H9 (cell line): ENCODE measurements around the gene FTO. TPM values are rescaled to one million over a fixed set of nuclear protein-coding genes. Genes with fewer than 3 reads are reported as not detected.

ENCODE experiments used
- DNase-seq: peaks from one replicate; pipeline ENCODE4 v3.0.0-alpha.2; 2017
- H2AFZ ChIP-seq: one replicate; pipeline ENCODE4 v1.6.1; 2013; ENCODE audit warnings: mild to moderate bottlenecking, low read length, control low read depth, moderate library complexity
- H2AK5ac ChIP-seq: 2 replicates; pipeline ENCODE4 v1.6.1; 2013; ENCODE audit warnings: low read length, control low read depth, mixed read lengths; ENCODE audit not compliant: insufficient read length
- H2BK120ac ChIP-seq: one replicate; pipeline ENCODE4 v1.6.1; 2013; ENCODE audit warnings: low read depth, mild to moderate bottlenecking, low read length, control low read depth, inconsistent platforms; ENCODE audit not compliant: poor library complexity, severe bottlenecking
- H2BK12ac ChIP-seq: 2 replicates; pipeline ENCODE4 v1.6.1; 2013; ENCODE audit warnings: low read length, control low read depth, mixed read lengths, low read depth; ENCODE audit not compliant: insufficient read length
- H2BK15ac ChIP-seq: 2 replicates; pipeline ENCODE4 v1.6.1; 2013; ENCODE audit warnings: low read depth, low read length, control low read depth
- H2BK20ac ChIP-seq: one replicate; pipeline ENCODE4 v1.6.1; 2013; ENCODE audit warnings: low read depth, mild to moderate bottlenecking, low read length, control low read depth, inconsistent platforms; ENCODE audit not compliant: poor library complexity, severe bottlenecking
- H2BK5ac ChIP-seq: 2 replicates; pipeline ENCODE4 v1.6.1; 2013; ENCODE audit warnings: low read length, control low read depth, mixed read lengths; ENCODE audit not compliant: insufficient read length
- H3K14ac ChIP-seq: 2 replicates; pipeline ENCODE4 v1.6.1; 2013; ENCODE audit warnings: low read length, control low read depth; ENCODE audit not compliant: insufficient read depth
- H3K18ac ChIP-seq: 2 replicates; pipeline ENCODE4 v1.6.1; 2013; ENCODE audit warnings: low read depth, mild to moderate bottlenecking, mixed read lengths, low read length, control low read depth; ENCODE audit not compliant: insufficient read length
- H3K23ac ChIP-seq: 2 replicates; pipeline ENCODE4 v1.6.1; 2013; ENCODE audit warnings: low read length, control low read depth, mixed read lengths, low read depth; ENCODE audit not compliant: insufficient read length
- H3K23me2 ChIP-seq: 2 replicates; pipeline ENCODE4 v1.6.1; 2013; ENCODE audit warnings: low read depth, mild to moderate bottlenecking, mixed read lengths, low read length, control low read depth; ENCODE audit not compliant: insufficient read length, poor library complexity, severe bottlenecking
- H3K27ac ChIP-seq: 2 replicates; pipeline ENCODE4 v1.5.1; 2013; ENCODE audit warnings: low read length, control low read depth, mixed read lengths, low read depth; ENCODE audit not compliant: insufficient read length
- H3K27me3 ChIP-seq: 2 replicates; pipeline ENCODE4 v1.6.1; 2013; ENCODE audit warnings: low read length, control low read depth, inconsistent platforms; ENCODE audit not compliant: insufficient read depth
- H3K4ac ChIP-seq: 2 replicates; pipeline ENCODE4 v1.6.1; 2013; ENCODE audit warnings: low read depth, mild to moderate bottlenecking, control low read depth, inconsistent platforms, low read length, moderate library complexity
- H3K4me1 ChIP-seq: 2 replicates; pipeline ENCODE4 v1.6.1; 2013; ENCODE audit warnings: low read length, control low read depth, inconsistent platforms; ENCODE audit not compliant: insufficient read depth
- H3K4me2 ChIP-seq: 2 replicates; pipeline ENCODE4 v1.6.1; 2013; ENCODE audit warnings: low read length, control low read depth, mixed read lengths; ENCODE audit not compliant: insufficient read length, insufficient read depth
- H3K56ac ChIP-seq: 2 replicates; pipeline ENCODE4 v1.6.1; 2013; ENCODE audit warnings: low read depth, mild to moderate bottlenecking, mixed read lengths, low read length, control low read depth; ENCODE audit not compliant: insufficient read length
- H3K79me1 ChIP-seq: 2 replicates; pipeline ENCODE4 v1.6.1; 2013; ENCODE audit warnings: low read depth, mild to moderate bottlenecking, moderate library complexity, low read length, control low read depth, inconsistent platforms; ENCODE audit not compliant: insufficient read depth, poor library complexity, severe bottlenecking
- H3K79me2 ChIP-seq: 2 replicates; pipeline ENCODE4 v1.6.1; 2013; ENCODE audit warnings: low read length, control low read depth, inconsistent platforms; ENCODE audit not compliant: insufficient read depth
- H3K9ac ChIP-seq: 2 replicates; pipeline ENCODE4 v1.6.1; 2013; ENCODE audit warnings: low read length, control low read depth, mixed read lengths; ENCODE audit not compliant: insufficient read length; ENCODE audit errors: extremely low read depth
- H3K9me3 ChIP-seq: one replicate; pipeline ENCODE4 v1.6.1; 2013; ENCODE audit warnings: low read depth, low read length, inconsistent platforms; ENCODE audit not compliant: control insufficient read depth
- H3T11ph ChIP-seq: one replicate; pipeline ENCODE4 v1.6.1; 2013; ENCODE audit warnings: mild to moderate bottlenecking, low read length, control low read depth, inconsistent platforms
- H4K20me1 ChIP-seq: one replicate; pipeline ENCODE4 v1.6.1; 2013; ENCODE audit not compliant: control insufficient read depth, insufficient read length, insufficient read depth
- H4K5ac ChIP-seq: 2 replicates; pipeline ENCODE4 v1.6.1; 2013; ENCODE audit warnings: low read depth, mild to moderate bottlenecking, mixed read lengths, low read length, control low read depth; ENCODE audit not compliant: insufficient read length
- H4K8ac ChIP-seq: replicated peaks from 2 replicates; pipeline ENCODE4 v1.6.1; 2013; ENCODE audit warnings: low read length, control low read depth, mixed read lengths, low read depth; ENCODE audit not compliant: insufficient read length
- H4K91ac ChIP-seq: 2 replicates; pipeline ENCODE4 v1.6.1; 2013; ENCODE audit warnings: low read depth, mild to moderate bottlenecking, moderate library complexity, mixed read lengths, low read length, control low read depth; ENCODE audit not compliant: insufficient read length
- H3K27ac Mint-ChIP-seq, 3 experiments: 2 replicates in 2 of 3; 3 replicates in 1 of 3; pipeline ENCODE4 v1.8.0; 2020 to 2021; ENCODE audit warnings: mixed read lengths in 3 of 3, mild to moderate bottlenecking in 1 of 3, moderate library complexity in 1 of 3
- H3K27me3 Mint-ChIP-seq: 2 replicates; pipeline ENCODE4 v1.8.0; 2021; ENCODE audit warnings: low read depth, mild to moderate bottlenecking, moderate library complexity, mixed read lengths
- H3K36me3 Mint-ChIP-seq, 3 experiments: 2 replicates in 2 of 3; 3 replicates in 1 of 3; pipeline ENCODE4 v1.8.0; 2020 to 2021; ENCODE audit warnings: low read depth in 3 of 3, mixed read lengths in 3 of 3; ENCODE audit not compliant: insufficient read depth in 1 of 3
- H3K4me1 Mint-ChIP-seq, 2 experiments: 2 replicates each; pipeline ENCODE4 v1.8.0; 2020; ENCODE audit warnings: mixed read lengths in 2 of 2
- H3K4me3 Mint-ChIP-seq, 2 experiments: 2 replicates in 1 of 2; 3 replicates in 1 of 2; pipeline ENCODE4 v1.8.0; 2020 to 2021; ENCODE audit warnings: mild to moderate bottlenecking in 2 of 2, mixed read lengths in 2 of 2, moderate library complexity in 1 of 2
- H3K9me3 Mint-ChIP-seq, 2 experiments: 2 replicates in 1 of 2; 3 replicates in 1 of 2; pipeline ENCODE4 v1.8.0; 2020; ENCODE audit warnings: mild to moderate bottlenecking in 2 of 2, mixed read lengths in 2 of 2, moderate library complexity in 1 of 2
- CTCF ChIP-seq: fragments of 200-600 bp; sonication (generic); conservative IDR thresholded peaks from 3 replicates; pipeline ENCODE4 v1.8.0; 2021; ENCODE audit warnings: antibody characterized with exemption, mild to moderate bottlenecking
- WGBS: extraction: QIAGEN DNeasy Blood & Tissue Kit; methylation state at CpG from one replicate; pipeline ENCODE4 v1.1.7; 2013; ENCODE audit warnings: missing lambda C conversion rate, low lambda C conversion rate, mixed read lengths; ENCODE audit not compliant: insufficient read length; ENCODE audit errors: extremely low coverage; 5-methylcytosine and 5-hydroxymethylcytosine counted together
- total RNA-seq: library from RNA; stranded (reverse); gene quantifications from 2 replicates; pipeline ENCODE4 v1.2.1, GENCODE V29; 2021

FTO gene
- total RNA-seq, 1 experiment from 2014 or later, result 67.9 TPM

- WGBS, result no CpG with 5 or more reads among the region's 3 CpGs
- Histone ChIP-seq H4K20me1 (no peaks in the 10 kb centered on the region), H3K27ac (no peak overlapping the region)
Observed at GRCh38 chr16:53713403-53714204, 9.6 kb downstream of the FTO start.

More at GRCh38 chr16:53713403-53714204, 9.6 kb downstream of the FTO start:
- Mint-ChIP-seq H3K27ac (no peak overlapping the region), H3K4me1 (peaks cover 10 to 11% of the 10 kb centered on the region in 2 experiments), H3K9me3 (no peaks in the 10 kb centered on the region), H3K27me3 (no peaks in the 10 kb centered on the region), H3K36me3 (no peaks in the 10 kb centered on the region), H3K4me3 (no peak overlapping the region)
- Histone ChIP-seq H3K79me2 (no peaks in the 10 kb centered on the region), H3K4ac (no peak overlapping the region), H3K23me2 (no peaks in the 10 kb centered on the region), H3K9ac (no peak overlapping the region), H4K8ac (no peak overlapping the region), H3K9me3 (no peaks in the 10 kb centered on the region), H2AK5ac (no peak overlapping the region), H3T11ph (no peak overlapping the region), H2AFZ (no peak overlapping the region), H3K23ac (no peak overlapping the region), H2BK120ac (no peak overlapping the region), H3K4me1 (peaks cover 3% of the 10 kb centered on the region; the same call in 1 of the 2 replicates), H3K27me3 (no peaks in the 10 kb centered on the region), H4K91ac (no peak overlapping the region), H2BK12ac (no peak overlapping the region), H4K5ac (no peak overlapping the region), H2BK15ac (no peak overlapping the region), H3K18ac (no peak overlapping the region), H3K79me1 (peaks cover 3% of the 10 kb centered on the region), H3K56ac (no peak overlapping the region), H2BK20ac (no peak overlapping the region), H2BK5ac (no peak overlapping the region), H3K14ac (no peak overlapping the region), H3K4me2 (no peak overlapping the region)
- TF ChIP-seq CTCF, result no peak
- DNase-seq, result no peak
